OCI-LY7 (cell line): ENCODE measurements around the gene TP53AIP1.

Experiments
- CTCF ChIP-seq: fragments of 200-600 bp; sonication (generic); conservative IDR thresholded peaks from 2 replicates; pipeline ENCODE4 v1.5.1; 2014; ENCODE audit warnings: mild to moderate bottlenecking, antibody characterized with exemption, low read length, moderate library complexity, mixed read lengths
- EZH2phosphoT487 ChIP-seq: fragments of 200-600 bp; sonication (generic); IDR thresholded peaks from 2 replicates; pipeline ENCODE4 v1.6.1; 2018; ENCODE audit warnings: low read depth, borderline replicate concordance, mild to moderate bottlenecking, mixed run types, antibody characterized with exemption, low read length, moderate library complexity, mixed read lengths

GRCh38 chr11:128947773-128948172 is 5.1 kb upstream of the TP53AIP1 start:
- no peak for TF ChIP-seq CTCF
- TF ChIP-seq EZH2phosphoT487, result no peak
